GM23248 (cell line): ENCODE data around the gene VPS13D. TPM values are rescaled to one million over a fixed set of nuclear protein-coding genes. Genes with fewer than 3 reads are reported as not detected.

Source experiments
- DNase-seq: peaks from one replicate; pipeline ENCODE4 v3.0.0-alpha.2; 2015
- H2AFZ ChIP-seq: fragments of 200-600 bp; sonication (generic); 2 replicates; pipeline ENCODE4 v1.6.1; 2016; ENCODE audit warnings: antibody characterized with exemption
- H3F3A ChIP-seq: fragments of 200-600 bp; sonication (generic); 2 replicates; pipeline ENCODE4 v1.6.1; 2016; ENCODE audit warnings: mild to moderate bottlenecking, antibody characterized with exemption, mixed run types; ENCODE audit not compliant: insufficient read depth
- H3K27ac ChIP-seq: fragments of 200-600 bp; sonication (generic); 2 replicates; pipeline ENCODE4 v1.5.1; 2016; ENCODE audit warnings: mild to moderate bottlenecking
- H3K27me3 ChIP-seq: fragments of 200-600 bp; sonication (generic); replicated peaks from 2 replicates; pipeline ENCODE4 v1.6.1; 2016; ENCODE audit warnings: mild to moderate bottlenecking; ENCODE audit not compliant: insufficient read depth
- H3K36me3 ChIP-seq: fragments of 200-600 bp; sonication (generic); 2 replicates; pipeline ENCODE4 v1.6.1; 2016; ENCODE audit warnings: low read depth, mild to moderate bottlenecking
- H3K4me1 ChIP-seq: fragments of 200-600 bp; sonication (generic); 2 replicates; pipeline ENCODE4 v1.6.1; 2016; ENCODE audit warnings: mild to moderate bottlenecking; ENCODE audit not compliant: insufficient read depth
- H3K4me2 ChIP-seq: fragments of 200-600 bp; sonication (generic); one replicate; pipeline ENCODE4 v1.6.1; 2016; ENCODE audit warnings: mild to moderate bottlenecking; ENCODE audit not compliant: unreplicated experiment
- H3K4me3 ChIP-seq: fragments of 200-600 bp; sonication (generic); 2 replicates; pipeline ENCODE4 v1.5.1; 2016; ENCODE audit warnings: mild to moderate bottlenecking
- H3K79me2 ChIP-seq: fragments of 200-600 bp; sonication (generic); 2 replicates; pipeline ENCODE4 v1.6.1; 2016; ENCODE audit warnings: mild to moderate bottlenecking; ENCODE audit not compliant: insufficient read depth
- H3K9ac ChIP-seq: fragments of 200-600 bp; sonication (generic); 2 replicates; pipeline ENCODE4 v1.6.1; 2016; ENCODE audit warnings: mild to moderate bottlenecking
- H3K9me2 ChIP-seq: fragments of 200-600 bp; sonication (generic); 2 replicates; pipeline ENCODE4 v1.6.1; 2016; ENCODE audit warnings: mixed run types, mild to moderate bottlenecking, moderate library complexity; ENCODE audit not compliant: insufficient read depth
- H3K9me3 ChIP-seq: fragments of 200-600 bp; sonication (generic); one replicate; pipeline ENCODE4 v1.6.1; 2017; ENCODE audit warnings: low read depth
- H4K20me1 ChIP-seq: fragments of 200-600 bp; sonication (generic); 2 replicates; pipeline ENCODE4 v1.6.0; 2016; ENCODE audit not compliant: insufficient read depth
- EZH2 ChIP-seq: fragments of 200-600 bp; sonication (generic); IDR thresholded peaks from 2 replicates; pipeline ENCODE4 v1.6.1; 2018; ENCODE audit warnings: antibody characterized with exemption, mild to moderate bottlenecking; ENCODE audit not compliant: insufficient read depth, poor library complexity, severe bottlenecking
- EZH2phosphoT487 ChIP-seq: fragments of 200-600 bp; sonication (generic); IDR thresholded peaks from 2 replicates; pipeline ENCODE4 v1.6.1; 2018; ENCODE audit warnings: antibody characterized with exemption, moderate library complexity, mild to moderate bottlenecking, low read depth; ENCODE audit not compliant: insufficient read depth
- WGBS, 2 experiments: methylation state at CpG; one replicate each; pipeline ENCODE4 v1.1.6; 2015 to 2017; ENCODE audit warnings: low lambda C conversion rate in 2 of 2, low coverage in 1 of 2; ENCODE audit errors: missing lambda C conversion rate in 2 of 2; 5-methylcytosine and 5-hydroxymethylcytosine counted together
- in situ Hi-C: fragments of 300-500 bp; cut with MboI; formaldehyde crosslinking; loops from 2 replicates; pipeline ENCODE4 v1.15.0; 2020
- polyA plus RNA-seq: library from polyadenylated mRNA; unstranded; fragments of >200 nt; fragmentation: Nextera tagmentation; extraction: Ambion mirVana; gene quantifications from 2 replicates; pipeline ENCODE4 v1.2.1, GENCODE V29; 2016
- total RNA-seq: library from RNA; depleted of rRNA; stranded (reverse); fragments of >200 nt; shearing (Covaris generic); gene quantifications from 2 replicates; pipeline ENCODE4 v1.2.3, GENCODE V29; 2014

The VPS13D gene
- total and polyA plus RNA-seq, 2 experiments from 2014 or later: 6.8 to 16.4 TPM

- Histone ChIP-seq H3K9me2 (no peaks in the 10 kb centered on the region), H3F3A (no peaks in the 10 kb centered on the region), H3K36me3 (peaks cover 22% of the 10 kb centered on the region), H3K27ac (no peak overlapping the region), H3K9ac (no peak overlapping the region), H3K4me1 (no peaks in the 10 kb centered on the region), H3K4me3 (no peak overlapping the region), H3K9me3 (no peaks in the 10 kb centered on the region), H4K20me1 (no peaks in the 10 kb centered on the region), H3K4me2 (no peak overlapping the region), H2AFZ (no peak overlapping the region), H3K79me2 (peaks cover 29% of the 10 kb centered on the region), H3K27me3 (no peaks in the 10 kb centered on the region)
- in situ Hi-C loops: no loop called here
- 69 to 71% methylated on average over 3 of the region's 3 CpGs for WGBS, 2 experiments
- DNase-seq: no peak
- no peak for TF ChIP-seq EZH2phosphoT487
- no peak for TF ChIP-seq EZH2
Measured at GRCh38 chr1:12287869-12288268, 58.0 kb downstream of the VPS13D start.

GRCh38 chr1:12290828-12291227 lies 61.0 kb downstream of the VPS13D start:
- peaks cover 25% of the 10 kb centered on the region for H3K79me2 ChIP-seq
- H3K27me3 ChIP-seq: no peaks in the 10 kb centered on the region
- no peak overlapping the region for H3K4me2 ChIP-seq
- no peak overlapping the region for H3K27ac ChIP-seq
- no peak for DNase-seq
- H2AFZ ChIP-seq: no peak overlapping the region
- H3K36me3 ChIP-seq: peaks cover 26% of the 10 kb centered on the region
- no peaks in the 10 kb centered on the region for H3K9me3 ChIP-seq
- no peaks in the 10 kb centered on the region for H4K20me1 ChIP-seq
- TF ChIP-seq EZH2: no peak
- no peak for TF ChIP-seq EZH2phosphoT487
- peaks cover 6% of the 10 kb centered on the region for H3F3A ChIP-seq
- H3K9ac ChIP-seq: no peak overlapping the region
- no peak overlapping the region for H3K4me3 ChIP-seq
- in situ Hi-C loops: no loop called here
- WGBS, 2 experiments: 91 to 97% methylated on average over 1 of the region's 1 CpG
- peaks cover 1% of the 10 kb centered on the region for H3K4me1 ChIP-seq
- H3K9me2 ChIP-seq: no peaks in the 10 kb centered on the region

DNA sequence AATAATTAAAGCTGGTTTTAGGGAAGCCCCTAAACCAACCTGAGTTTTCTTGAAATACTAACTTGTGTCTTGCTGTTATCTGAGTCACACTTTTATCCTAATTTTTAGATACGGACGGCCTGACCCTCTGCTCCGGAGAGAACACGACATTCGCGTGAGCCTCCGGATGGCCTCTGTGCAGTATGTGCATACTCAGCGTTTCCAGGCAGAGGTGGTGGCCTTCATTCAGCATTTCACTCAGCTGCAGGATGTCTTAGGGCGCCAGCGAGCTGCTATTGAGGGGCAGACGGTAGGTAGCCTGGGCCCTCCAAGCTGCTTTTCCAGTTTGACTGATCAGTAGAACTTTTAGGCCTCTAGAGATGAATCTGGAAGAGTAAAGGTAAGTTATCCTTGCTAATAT lies 63.6 kb downstream of the VPS13D start:
- Histone ChIP-seq H3K4me2 (no peak overlapping the region), H3K79me2 (peaks cover 15% of the 10 kb centered on the region), H3F3A (peaks cover 21% of the 10 kb centered on the region), H3K27me3 (no peaks in the 10 kb centered on the region), H3K9ac (no peak overlapping the region), H3K9me3 (no peaks in the 10 kb centered on the region), H4K20me1 (no peaks in the 10 kb centered on the region), H3K4me1 (peaks cover 15% of the 10 kb centered on the region), H3K4me3 (no peak overlapping the region), H3K36me3 (peaks cover 31% of the 10 kb centered on the region), H3K9me2 (no peaks in the 10 kb centered on the region), H3K27ac (no peak overlapping the region), H2AFZ (no peak overlapping the region)
- in situ Hi-C loops: no loop called here
- 96% methylated on average over 11 of the region's 11 CpGs for WGBS, 2 experiments
- no peak for TF ChIP-seq EZH2
- no peak for TF ChIP-seq EZH2phosphoT487
- DNase-seq: no peak

GRCh38 chr1:12294076-12294475 lies 64.2 kb downstream of the VPS13D start:
- DNase-seq: peak; percentile 31

GRCh38 chr1:12296016-12296415 lies 66.2 kb downstream of the VPS13D start:
- Histone ChIP-seq H3K27ac (peak overlapping the region; percentile 90), H3K27me3 (no peaks in the 10 kb centered on the region), H2AFZ (no peak overlapping the region), H3K9me3 (no peaks in the 10 kb centered on the region), H3K4me1 (peaks cover 15% of the 10 kb centered on the region), H3K4me2 (peak overlapping the region; percentile 77), H3F3A (peaks cover 21% of the 10 kb centered on the region), H4K20me1 (no peaks in the 10 kb centered on the region), H3K9ac (peak overlapping the region; percentile 69), H3K9me2 (no peaks in the 10 kb centered on the region), H3K79me2 (no peaks in the 10 kb centered on the region), H3K4me3 (peak overlapping the region; percentile 22), H3K36me3 (peaks cover 32% of the 10 kb centered on the region; the same call in 1 of the 2 replicates)
- WGBS, 2 experiments: 96 to 99% methylated on average over 3 of the region's 3 CpGs
- DNase-seq: no peak
- TF ChIP-seq EZH2 (no peak), EZH2phosphoT487 (no peak)
- in situ Hi-C loops: no loop called here

More at GRCh38 chr1:12294076-12294475, 64.2 kb downstream of the VPS13D start:
- H3K4me1 ChIP-seq: peaks cover 15% of the 10 kb centered on the region
- H3K27me3 ChIP-seq: no peaks in the 10 kb centered on the region
- H3K27ac ChIP-seq: no peak overlapping the region
- no peak overlapping the region for H3K4me2 ChIP-seq
- H4K20me1 ChIP-seq: no peaks in the 10 kb centered on the region
- TF ChIP-seq EZH2 (no peak), EZH2phosphoT487 (no peak)
- H3K9ac ChIP-seq: no peak overlapping the region
- peaks cover 21% of the 10 kb centered on the region for H3F3A ChIP-seq
- H3K4me3 ChIP-seq: no peak overlapping the region
- peaks cover 10% of the 10 kb centered on the region for H3K79me2 ChIP-seq
- no peaks in the 10 kb centered on the region for H3K9me2 ChIP-seq
- no peak overlapping the region for H2AFZ ChIP-seq
- no peaks in the 10 kb centered on the region for H3K9me3 ChIP-seq
- WGBS, 2 experiments: 97 to 99% methylated on average over 3 of the region's 3 CpGs
- in situ Hi-C loops: no loop called here
- H3K36me3 ChIP-seq: peaks cover 32% of the 10 kb centered on the region
